H1 (cell line): ENCODE measurements around the gene RAD9A. TPM values are rescaled to one million over a fixed set of nuclear protein-coding genes. Genes with fewer than 3 reads are reported as not detected.
"Not testable (repeated sequence)": the region's sequence is repeated elsewhere in the genome, so short reads cannot be mapped to it uniquely, and the experiment has no call there.

Source experiments
- CTCF ChIA-PET: fragments of 300-600 bp; sonication (Branson Sonifier 250); formaldehyde crosslinking; loops from one replicate; lab custom pipeline; 2021; ENCODE audit not compliant: partially characterized antibody; lab: Charles Lee
- POLR2A ChIA-PET: fragments of 300-600 bp; sonication (Branson Sonifier 250); formaldehyde crosslinking; loops from one replicate; lab custom pipeline; 2021; ENCODE audit warnings: inconsistent platforms; ENCODE audit not compliant: partially characterized antibody; lab: Charles Lee
- DNase-seq, 2 experiments: peaks; one replicate each; pipeline versions ENCODE4 v3.0.0 to v3.0.0-alpha.2; 2010 to 2022; ENCODE audit warnings: low spot score in 2 of 2, low read depth in 1 of 2, mixed read lengths in 1 of 2
- FAIRE-seq: peaks from 2 replicates; lab custom pipeline; 2011; peaks lifted over from hg19 to GRCh38; lab: Jason Lieb, UNC
- H2AFZ ChIP-seq: 2 replicates; pipeline ENCODE4 v1.8.1; 2012; ENCODE audit warnings: low read length, inconsistent platforms
- H2AK5ac ChIP-seq: 2 replicates; pipeline ENCODE4 v1.6.1; 2013; ENCODE audit warnings: low read depth, low read length
- H2BK120ac ChIP-seq: replicated peaks from 2 replicates; pipeline ENCODE3; 2013; ENCODE audit warnings: low read depth, low read length, inconsistent platforms
- H2BK12ac ChIP-seq: 2 replicates; pipeline ENCODE4 v1.6.1; 2013; ENCODE audit warnings: low read depth, low read length
- H2BK15ac ChIP-seq: 2 replicates; pipeline ENCODE4 v1.6.1; 2013; ENCODE audit warnings: low read length
- H2BK20ac ChIP-seq: 2 replicates; pipeline ENCODE4 v1.6.1; 2013; ENCODE audit warnings: low read length
- H2BK5ac ChIP-seq: 2 replicates; pipeline ENCODE4 v1.6.1; 2013; ENCODE audit warnings: low read depth, low read length
- H3K14ac ChIP-seq: 2 replicates; pipeline ENCODE4 v1.6.1; 2013; ENCODE audit warnings: inconsistent platforms; ENCODE audit not compliant: insufficient read length
- H3K18ac ChIP-seq: 2 replicates; pipeline ENCODE4 v1.6.1; 2013; ENCODE audit warnings: low read length; ENCODE audit errors: extremely low read depth
- H3K23ac ChIP-seq: 2 replicates; pipeline ENCODE4 v1.6.1; 2013; ENCODE audit warnings: inconsistent platforms; ENCODE audit not compliant: insufficient read length
- H3K23me2 ChIP-seq: 2 replicates; pipeline ENCODE4 v1.6.1; 2013; ENCODE audit warnings: low read depth, low read length
- H3K27ac ChIP-seq: 2 replicates; pipeline ENCODE4 v1.6.1; 2011; ENCODE audit warnings: low read depth, low read length, inconsistent platforms
- H3K27me3 ChIP-seq, 4 experiments: replicated peaks in 1 of 4; 1 replicate in 1 of 4; 2 replicates in 3 of 4; pipeline versions ENCODE4 v1.6.1 to v1.8.1; 2011 to 2013; ENCODE audit warnings: low read length in 3 of 4, mild to moderate bottlenecking in 3 of 4, inconsistent platforms in 2 of 4, mixed read lengths in 2 of 4, moderate library complexity in 1 of 4; ENCODE audit not compliant: control insufficient read depth in 3 of 4, insufficient read depth in 3 of 4; ENCODE audit errors: extremely low read depth in 1 of 4
- H3K36me3 ChIP-seq, 4 experiments: 2 replicates each; pipeline versions ENCODE4 v1.6.1 to v1.8.1; 2011 to 2013; ENCODE audit warnings: mild to moderate bottlenecking in 4 of 4, low read length in 3 of 4, moderate library complexity in 2 of 4, control low read depth in 1 of 4, inconsistent platforms in 1 of 4; ENCODE audit not compliant: insufficient read depth in 4 of 4, control insufficient read depth in 2 of 4
- H3K4ac ChIP-seq: replicated peaks from 2 replicates; pipeline ENCODE3; 2013; ENCODE audit warnings: low read length, low read depth, mixed read lengths, inconsistent platforms; ENCODE audit not compliant: insufficient read length
- H3K4me1 ChIP-seq, 4 experiments: replicated peaks in 1 of 4; 1 replicate in 1 of 4; 2 replicates in 3 of 4; pipeline versions ENCODE4 v1.6.1 to v1.8.1; 2011 to 2013; ENCODE audit warnings: low read length in 3 of 4, inconsistent platforms in 2 of 4, mixed read lengths in 1 of 4; ENCODE audit not compliant: insufficient read depth in 4 of 4, control insufficient read depth in 3 of 4
- H3K4me2 ChIP-seq, 2 experiments: 2 replicates each; pipeline versions ENCODE4 v1.6.1 to v1.8.1; 2011 to 2013; ENCODE audit warnings: low read depth in 2 of 2, low read length in 2 of 2, control low read depth in 1 of 2, inconsistent platforms in 1 of 2, mild to moderate bottlenecking in 1 of 2; ENCODE audit not compliant: insufficient read depth in 1 of 2
- H3K4me3 ChIP-seq, 4 experiments: fragments of 200-600, 300-600 bp in 1 of 4; sonication (generic), shearing (Covaris generic), sonication (Bioruptor Twin) in 1 of 4; 2 replicates each; pipeline versions ENCODE4 v1.5.1 to v1.8.1; 2011 to 2016; ENCODE audit warnings: low read length in 4 of 4, low read depth in 3 of 4, control low read depth in 2 of 4, inconsistent platforms in 2 of 4, mild to moderate bottlenecking in 2 of 4, mixed read lengths in 1 of 4, moderate library complexity in 1 of 4; ENCODE audit not compliant: insufficient read depth in 2 of 4; ENCODE audit errors: extremely low read depth in 1 of 4
- H3K56ac ChIP-seq: replicated peaks from 2 replicates; pipeline ENCODE3; 2013; ENCODE audit warnings: low read depth, mild to moderate bottlenecking, mixed read lengths, low read length, inconsistent platforms; ENCODE audit not compliant: insufficient read length
- H3K79me1 ChIP-seq: 2 replicates; pipeline ENCODE4 v1.6.1; 2013; ENCODE audit warnings: low read depth, low read length, control low read depth
- H3K79me2 ChIP-seq, 2 experiments: 2 replicates each; pipeline versions ENCODE4 v1.6.1 to v1.8.1; 2012 to 2013; ENCODE audit warnings: low read length in 2 of 2, mild to moderate bottlenecking in 2 of 2, inconsistent platforms in 1 of 2; ENCODE audit not compliant: insufficient read depth in 2 of 2, control insufficient read depth in 1 of 2
- H3K9ac ChIP-seq, 4 experiments: replicated peaks in 1 of 4; 1 replicate in 1 of 4; 2 replicates in 3 of 4; pipeline versions ENCODE4 v1.6.1 to v1.8.1; 2011 to 2013; ENCODE audit warnings: low read depth in 3 of 4, low read length in 3 of 4, control low read depth in 2 of 4, mild to moderate bottlenecking in 2 of 4, moderate library complexity in 2 of 4, inconsistent platforms in 1 of 4; ENCODE audit errors: extremely low read depth in 1 of 4
- H3K9me3 ChIP-seq, 2 experiments: 2 replicates each; pipeline versions ENCODE4 v1.6.1 to v1.8.1; 2012 to 2013; ENCODE audit warnings: mild to moderate bottlenecking in 2 of 2, moderate library complexity in 2 of 2, control low read depth in 1 of 2, inconsistent platforms in 1 of 2, low read depth in 1 of 2, low read length in 1 of 2, mixed read lengths in 1 of 2; ENCODE audit not compliant: insufficient read depth in 2 of 2
- H4K20me1 ChIP-seq, 2 experiments: replicated peaks in 1 of 2; 2 replicates each; pipeline versions ENCODE3 to v1.8.1; 2011 to 2013; ENCODE audit warnings: inconsistent platforms in 2 of 2, low read length in 2 of 2, mild to moderate bottlenecking in 1 of 2; ENCODE audit not compliant: insufficient read depth in 2 of 2, control insufficient read depth in 1 of 2
- H4K5ac ChIP-seq: 2 replicates; pipeline ENCODE4 v1.6.1; 2013; ENCODE audit warnings: low read length, low read depth, mixed read lengths, inconsistent platforms; ENCODE audit not compliant: insufficient read length
- H4K8ac ChIP-seq: 2 replicates; pipeline ENCODE4 v1.8.0; 2013; ENCODE audit warnings: mild to moderate bottlenecking, moderate library complexity, low read length, inconsistent platforms; ENCODE audit not compliant: insufficient read depth; ENCODE audit errors: extremely low read depth
- H4K91ac ChIP-seq: replicated peaks from 2 replicates; pipeline ENCODE3; 2013; ENCODE audit warnings: low read length, mixed read lengths, inconsistent platforms; ENCODE audit not compliant: insufficient read length
- WGBS, 2 experiments: shearing (Covaris generic) in 1 of 2; methylation state at CpG; one replicate each; pipeline versions ENCODE4 v1.1.6 to v1.1.7; 2013 to 2015; ENCODE audit warnings: low lambda C conversion rate in 2 of 2, mixed read lengths in 2 of 2, inconsistent platforms in 1 of 2, low coverage in 1 of 2, missing lambda C conversion rate in 1 of 2; ENCODE audit not compliant: insufficient replicate concordance in 2 of 2, insufficient coverage in 1 of 2, insufficient read length in 1 of 2; ENCODE audit errors: extremely low coverage in 1 of 2, missing lambda C conversion rate in 1 of 2; 5-methylcytosine and 5-hydroxymethylcytosine counted together
- polyA plus RNA-seq, 7 experiments: library from polyadenylated mRNA; depleted of rRNA in 3 of 7; stranded (reverse) in 5 of 7; unstranded in 2 of 7; fragments of >200 nt in 5 of 7; fragments of 200-250 nt in 2 of 7; gene quantifications; 1 replicate in 5 of 7; 2 replicates in 1 of 7; 4 replicates in 1 of 7; pipeline versions ENCODE4 v1.2.1 to v1.2.3, GENCODE V29; 2011 to 2013; ENCODE audit warnings: missing spikeins in 2 of 7, mixed read lengths in 2 of 7
- total RNA-seq: library from RNA; stranded (reverse); fragmentation: NEBNext Ultra II Directional; extraction: Animal tissue kit (Norgen Biotek cat#: 25700); gene quantifications from 2 replicates; pipeline ENCODE4 v1.2.1, GENCODE V29; 2021

Gene RAD9A
- total and polyA plus RNA-seq, 2 of the 8 experiments (the other 6 are each of a cell fraction or from before 2014, with no cell fraction given): 22.2 to 25.5 TPM

DNA sequence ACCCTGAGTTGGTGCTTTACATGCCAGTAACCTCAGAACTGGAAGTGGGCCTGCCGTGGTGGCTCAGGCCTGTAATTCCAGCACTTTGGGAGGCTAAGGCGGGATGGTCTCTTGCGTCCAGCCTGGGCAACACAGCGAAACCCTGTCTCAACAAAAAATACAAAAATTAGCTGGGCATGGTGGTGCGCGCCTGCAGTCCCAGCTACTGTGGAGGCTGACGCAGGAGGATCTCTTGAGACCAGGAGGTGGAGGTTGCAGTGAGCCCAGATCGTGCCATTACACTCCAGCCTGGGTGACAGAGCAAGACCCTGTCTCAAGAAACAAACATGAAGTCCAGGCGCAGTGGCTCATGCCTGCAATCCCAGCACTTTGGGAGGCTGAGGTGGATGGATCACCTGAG is 11.3 kb downstream of the RAD9A start:
- H3K4me3 ChIP-seq, FAIRE-seq, H3K56ac ChIP-seq, H3K9ac ChIP-seq, H3K18ac ChIP-seq, H3K79me1 ChIP-seq, H3K14ac ChIP-seq, H3K27ac ChIP-seq, H3K4me1 ChIP-seq, H3K79me2 ChIP-seq, H4K91ac ChIP-seq, H2BK5ac ChIP-seq, H2AFZ ChIP-seq, H2AK5ac ChIP-seq, H2BK120ac ChIP-seq, H3K4ac ChIP-seq, H3K23me2 ChIP-seq, DNase-seq, H4K5ac ChIP-seq, H3K4me2 ChIP-seq, H2BK20ac ChIP-seq, H3K9me3 ChIP-seq, H3K27me3 ChIP-seq, H3K23ac ChIP-seq: not testable (repeated sequence)
- ChIA-PET CTCF (interaction anchor here (1.1 to 4.9 kb wide), 6 partner anchors 12 to 72 kb away, joined by 4 to 25 read pairs (median 12); partner anchors contain the start of genes POLD4 and RAD9A), POLR2A (interaction anchor here (0.8 to 4.3 kb wide), 8 partner anchors 8 to 90 kb away, joined by 3 to 31 read pairs (median 6); partner anchors contain the start of genes PTPRCAP and RAD9A)
- peak overlapping the region; percentile 46; the same call in 1 of the 2 replicates for H2BK15ac ChIP-seq
- H4K8ac ChIP-seq: peak overlapping the region; percentile 51; the same call in 1 of the 2 replicates
- peaks cover 6 to 13% (median 12%) of the 10 kb centered on the region in 4 experiments; a peak in 6 of 8 replicates for H3K36me3 ChIP-seq
- peaks cover 0 to 10% of the 10 kb centered on the region in 2 experiments for H4K20me1 ChIP-seq
- peak overlapping the region; percentile 81; the same call in 1 of the 2 replicates for H2BK12ac ChIP-seq
- WGBS, 2 experiments: 94% methylated on average over 9 of the region's 9 CpGs; no CpG with 5 or more reads in 1 of the 2 experiments
